BLaER1 treated with 17β-estradiol and CSF1 and Interleukin-3, amounts not matched to agents 10 nM and 100 nM (cell line): ENCODE results near the gene PKMYT1.

Experiments used
- H3K27ac ChIP-seq, 11 experiments: shearing (Covaris generic); formaldehyde crosslinking; 2 replicates each; pipeline ENCODE4 v1.8.1; 2022
- H3K27me3 ChIP-seq, 11 experiments: shearing (Covaris generic); formaldehyde crosslinking; 2 replicates each; pipeline ENCODE4 v1.8.1; 2022
- H3K36me3 ChIP-seq, 11 experiments: shearing (Covaris generic); formaldehyde crosslinking; 2 replicates each; pipeline ENCODE4 v1.8.1; 2022
- H3K4me1 ChIP-seq, 10 experiments: shearing (Covaris generic); formaldehyde crosslinking; 2 replicates each; pipeline ENCODE4 v1.8.1; 2022
- H3K4me2 ChIP-seq, 11 experiments: shearing (Covaris generic); formaldehyde crosslinking; 2 replicates each; pipeline ENCODE4 v1.8.1; 2022
- H3K4me3 ChIP-seq, 10 experiments: shearing (Covaris generic); formaldehyde crosslinking; 2 replicates each; pipeline ENCODE4 v1.8.1; 2022
- H3K9ac ChIP-seq, 11 experiments: shearing (Covaris generic); formaldehyde crosslinking; 2 replicates each; pipeline ENCODE4 v1.8.1; 2022
- H3K9me3 ChIP-seq, 11 experiments: shearing (Covaris generic); formaldehyde crosslinking; replicated peaks in 1 of 11; 2 replicates each; pipeline ENCODE4 v1.8.1; 2022
- H4K20me1 ChIP-seq, 11 experiments: shearing (Covaris generic); formaldehyde crosslinking; 2 replicates each; pipeline ENCODE4 v1.8.1; 2022
- Cebpa-rat ChIP-seq, 11 experiments: shearing (Covaris generic); IDR thresholded peaks; 2 replicates each; pipeline ENCODE4 v1.8.1; 2022

The PKMYT1 gene

GRCh38 chr16:3013998-3014690 lies 33.9 kb upstream of the PKMYT1 start:
- H3K27me3 ChIP-seq, result peaks cover 45 to 90% (median 66%) of the 10 kb centered on the region in 11 experiments
- no peak overlapping the region for H3K27ac ChIP-seq
- peaks cover 0 to 15% (median 0%) of the 10 kb centered on the region in 11 experiments; a peak in 5 of 22 replicates for H4K20me1 ChIP-seq
- H3K4me1 ChIP-seq, result peaks cover 6 to 28% (median 20%) of the 10 kb centered on the region in 10 experiments
- H3K4me3 ChIP-seq, result no peak overlapping the region
- no peaks in the 10 kb centered on the region for H3K36me3 ChIP-seq
- no peak overlapping the region for H3K9ac ChIP-seq
- TF ChIP-seq Cebpa-rat (IDR thresholded peaks at IDR 0.05), result no peak
- no peak overlapping the region for H3K4me2 ChIP-seq
- no peaks in the 10 kb centered on the region for H3K9me3 ChIP-seq

- Histone ChIP-seq H3K4me2 (0 out of 22 replicates have a peak overlapping the region, but pooled peaks of 1 of the 11 experiments have one; percentile 46), H3K9ac (no peak overlapping the region), H3K4me3 (no peak overlapping the region)
These were observed 33.3 kb upstream of the PKMYT1 start for GRCh38 chr16:3013491-3013951.

GRCh38 chr16:3012828-3013420 lies 32.7 kb upstream of the PKMYT1 start, which contains the start of gene CLDN9:
Gene CLDN9, plus strand, starts transcription at chr16:3012923. Its CDS starts 440 bp downstream, at chr16:3013363.
- peaks cover 0 to 15% (median 0%) of the 10 kb centered on the region in 11 experiments; a peak in 5 of 22 replicates for H4K20me1 ChIP-seq
- peaks cover 15 to 36% (median 28%) of the 10 kb centered on the region in 10 experiments for H3K4me1 ChIP-seq
- H3K4me2 ChIP-seq, result peak within 1 kb of the TSS in 10 of 11 experiments; percentile 0 to 66 (median 50); a peak in 17 of 22 replicates
- peaks cover 41 to 84% (median 63%) of the 10 kb centered on the region in 11 experiments for H3K27me3 ChIP-seq
- no peak within 1 kb of the TSS for H3K4me3 ChIP-seq
- H3K9ac ChIP-seq, result no peak within 1 kb of the TSS; a peak in 2 of 22 replicates
- TF ChIP-seq Cebpa-rat (IDR thresholded peaks at IDR 0.05), result no peak
- H3K9me3 ChIP-seq, result no peaks in the 10 kb centered on the region
- H3K36me3 ChIP-seq, result no peaks in the 10 kb centered on the region
- H3K27ac ChIP-seq, result no peak within 1 kb of the TSS

More at GRCh38 chr16:3013491-3013951, 33.3 kb upstream of the PKMYT1 start:
- Histone ChIP-seq H3K9me3 (no peaks in the 10 kb centered on the region), H3K4me1 (peaks cover 12 to 34% (median 25%) of the 10 kb centered on the region in 10 experiments), H3K27me3 (peaks cover 45 to 88% (median 63%) of the 10 kb centered on the region in 11 experiments), H3K36me3 (no peaks in the 10 kb centered on the region), H3K27ac (no peak overlapping the region), H4K20me1 (peaks cover 0 to 15% (median 0%) of the 10 kb centered on the region in 11 experiments; a peak in 5 of 22 replicates)
- no peak for TF ChIP-seq Cebpa-rat (IDR thresholded peaks at IDR 0.05)

GRCh38 chr16:3012246-3012645 lies 32.0 kb upstream of the PKMYT1 start:
- peaks cover 41 to 86% (median 69%) of the 10 kb centered on the region in 11 experiments for H3K27me3 ChIP-seq
- H3K9ac ChIP-seq, result no peak overlapping the region; a peak in 1 of 22 replicates
- no peak for TF ChIP-seq Cebpa-rat (IDR thresholded peaks at IDR 0.05)
- peaks cover 0 to 15% (median 0%) of the 10 kb centered on the region in 11 experiments; a peak in 5 of 22 replicates for H4K20me1 ChIP-seq
- no peak overlapping the region for H3K27ac ChIP-seq
- no peaks in the 10 kb centered on the region for H3K9me3 ChIP-seq
- H3K4me3 ChIP-seq, result no peak overlapping the region
- H3K36me3 ChIP-seq, result no peaks in the 10 kb centered on the region
- H3K4me2 ChIP-seq, result peak overlapping the region in 10 of 11 experiments; percentile 0 to 66 (median 50); a peak in 16 of 22 replicates
- peaks cover 21 to 41% (median 33%) of the 10 kb centered on the region in 10 experiments for H3K4me1 ChIP-seq

GRCh38 chr16:3010510-3010909 lies 30.3 kb upstream of the PKMYT1 start:
- H3K27ac ChIP-seq, result no peak overlapping the region
- H3K27me3 ChIP-seq, result peaks cover 56 to 99% (median 84%) of the 10 kb centered on the region in 11 experiments
- H3K4me2 ChIP-seq, result no peak overlapping the region

GRCh38 chr16:3009568-3010390 lies 29.5 kb upstream of the PKMYT1 start:
- H3K27ac ChIP-seq, result no peak overlapping the region
- H3K9ac ChIP-seq, result no peak overlapping the region
- H3K36me3 ChIP-seq, result no peaks in the 10 kb centered on the region
- H3K4me3 ChIP-seq, result no peak overlapping the region
- H3K9me3 ChIP-seq, result no peaks in the 10 kb centered on the region
- TF ChIP-seq Cebpa-rat (IDR thresholded peaks at IDR 0.05), result no peak
- H3K4me1 ChIP-seq, result peaks cover 41 to 60% (median 50%) of the 10 kb centered on the region in 10 experiments
- peaks cover 0 to 15% (median 0%) of the 10 kb centered on the region in 11 experiments; a peak in 5 of 22 replicates for H4K20me1 ChIP-seq
- H3K27me3 ChIP-seq, result peaks cover 63 to 99% (median 85%) of the 10 kb centered on the region in 11 experiments
- peak overlapping the region in 6 of 11 experiments; percentile 94 to 99 (median 98); a peak in 10 of 22 replicates for H3K4me2 ChIP-seq

More at GRCh38 chr16:3010510-3010909, 30.3 kb upstream of the PKMYT1 start:
- no peak for TF ChIP-seq Cebpa-rat (IDR thresholded peaks at IDR 0.05)
- Histone ChIP-seq H3K9me3 (no peaks in the 10 kb centered on the region), H3K4me1 (peaks cover 37 to 57% (median 47%) of the 10 kb centered on the region in 10 experiments), H3K9ac (no peak overlapping the region), H3K4me3 (no peak overlapping the region), H4K20me1 (peaks cover 0 to 15% (median 0%) of the 10 kb centered on the region in 11 experiments; a peak in 5 of 22 replicates), H3K36me3 (no peaks in the 10 kb centered on the region)

- peak overlapping the region in 7 of 10 experiments; percentile 39 to 64 (median 47); a peak in 9 of 20 replicates for H3K4me3 ChIP-seq
- no peak for TF ChIP-seq Cebpa-rat (IDR thresholded peaks at IDR 0.05)
- peaks cover 0 to 14% (median 0%) of the 10 kb centered on the region in 11 experiments; a peak in 6 of 22 replicates for H4K20me1 ChIP-seq
- H3K9me3 ChIP-seq, result no peaks in the 10 kb centered on the region
- peaks cover 41 to 65% (median 50%) of the 10 kb centered on the region in 10 experiments for H3K4me1 ChIP-seq
- H3K27me3 ChIP-seq, result peaks cover 59 to 98% (median 84%) of the 10 kb centered on the region in 11 experiments
- H3K9ac ChIP-seq, result peak overlapping the region in 1 of 11 experiments; percentile 48; a peak in 1 of 22 replicates
- no peaks in the 10 kb centered on the region for H3K36me3 ChIP-seq
- H3K27ac ChIP-seq, result peak overlapping the region in 7 of 11 experiments; percentile 25 to 58 (median 43); a peak in 9 of 22 replicates
- H3K4me2 ChIP-seq, result peak overlapping the region; percentile 89 to 100 (median 99)
These were observed 28.4 kb upstream of the PKMYT1 start for GRCh38 chr16:3008690-3009037.
